GM19193 (cell line): ENCODE measurements around the gene RELN.

Experiments
- POLR2A ChIP-seq: IDR thresholded peaks from 4 replicates; pipeline ENCODE4 v1.6.1; 2011; ENCODE audit not compliant: insufficient read depth, insufficient read length; ENCODE audit errors: extremely low read depth

The RELN gene

DNA sequence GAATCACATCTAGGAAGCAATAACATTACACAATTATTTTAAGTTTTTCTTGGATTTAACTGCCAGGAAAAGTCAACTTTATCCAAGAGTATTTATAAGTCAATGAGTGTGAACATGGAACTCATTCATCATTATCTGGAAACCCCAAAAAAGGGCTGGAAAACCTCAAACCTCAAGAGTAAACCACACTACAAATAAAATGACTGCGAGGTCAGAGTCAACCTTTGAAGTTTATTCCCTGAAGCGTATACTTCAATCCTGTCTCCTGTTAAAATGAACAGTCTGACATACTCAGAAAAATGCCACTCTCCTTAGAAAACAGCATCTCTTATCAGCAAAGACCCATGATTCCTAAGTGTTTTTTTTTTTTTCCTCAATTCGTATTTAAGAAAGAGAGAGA is 86.5 kb downstream of the RELN start:
- no peak for TF ChIP-seq POLR2A

DNA sequence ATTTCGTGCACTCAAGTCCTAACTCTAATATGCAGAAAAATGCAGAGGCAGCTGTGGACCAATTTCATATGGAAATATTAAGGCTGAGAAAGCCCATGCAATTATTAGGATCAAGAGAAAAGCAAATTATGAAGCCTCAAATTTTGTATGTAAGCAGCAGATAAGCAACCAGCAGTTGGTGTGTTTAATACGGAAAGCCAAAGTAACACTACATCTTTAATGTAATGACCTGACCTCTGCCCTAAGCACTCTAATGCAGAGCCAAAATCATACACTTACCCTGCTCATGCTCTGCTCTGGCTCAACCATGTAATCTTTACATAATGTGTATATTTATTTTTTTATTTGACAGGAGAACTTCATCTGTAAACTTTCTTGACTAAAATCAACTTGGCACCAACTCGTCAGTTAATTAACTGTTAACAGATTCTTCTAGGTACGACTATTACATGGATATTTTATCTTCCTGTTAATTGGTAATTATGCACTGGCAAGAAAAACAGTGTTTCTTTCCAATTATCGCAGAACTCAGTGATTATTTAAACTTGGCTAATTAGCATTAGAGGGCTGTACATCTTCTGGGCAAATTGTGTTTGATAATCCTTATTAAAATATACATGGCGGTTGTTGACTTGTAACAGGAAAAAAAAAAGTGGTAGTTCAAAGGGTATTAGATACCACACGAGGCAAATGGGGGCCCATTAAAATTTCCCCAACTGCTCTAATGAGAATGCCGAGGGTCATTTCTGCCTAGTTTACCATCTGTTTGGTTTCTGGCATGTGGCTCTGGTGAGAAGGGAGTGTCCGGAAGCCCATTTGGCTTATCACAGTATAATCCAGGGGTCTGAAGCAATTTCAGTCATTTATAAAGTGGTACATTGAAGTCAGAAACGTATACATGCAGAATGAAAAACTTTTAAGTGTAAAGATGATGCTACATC is 94.5 kb downstream of the RELN start:
- no peak for TF ChIP-seq POLR2A

DNA sequence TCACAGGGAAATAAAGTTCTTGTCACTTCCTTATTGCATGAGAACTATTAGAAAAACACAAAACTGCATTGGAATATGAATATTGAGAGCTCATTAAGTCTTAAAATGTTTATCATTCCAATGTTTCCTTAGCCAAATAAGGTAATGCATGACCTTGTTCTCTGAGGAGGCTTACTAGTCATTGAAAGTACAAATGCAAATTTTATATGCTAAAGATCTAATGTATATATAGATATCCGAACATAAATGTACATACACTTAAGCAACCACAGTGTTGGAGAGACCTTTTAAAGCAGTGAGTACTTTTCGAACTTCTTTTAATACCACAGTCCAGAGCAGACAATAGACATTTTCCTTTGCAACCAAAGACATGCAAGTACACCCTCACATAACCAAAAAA is 96.1 kb downstream of the RELN start:
- TF ChIP-seq POLR2A: no peak

DNA sequence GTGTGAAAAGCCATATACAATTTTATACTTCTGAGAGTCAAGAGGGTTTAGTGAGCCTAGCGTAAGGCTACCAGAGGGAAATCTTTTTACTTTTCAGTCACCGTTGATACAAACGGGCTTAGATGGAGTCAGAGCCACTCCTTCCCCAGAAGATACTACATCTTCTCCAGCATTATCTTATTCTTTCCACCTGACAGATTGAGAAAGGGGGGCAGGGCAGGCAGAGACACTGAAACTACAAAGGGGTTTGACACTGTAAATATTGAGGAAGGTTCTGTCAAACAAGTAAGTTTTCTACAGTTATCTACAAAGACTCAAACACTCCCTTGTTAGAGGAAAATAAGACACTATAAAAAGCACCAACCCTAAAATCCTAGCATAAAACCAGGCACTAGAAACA is 100.0 kb downstream of the RELN start:
- no peak for TF ChIP-seq POLR2A

DNA sequence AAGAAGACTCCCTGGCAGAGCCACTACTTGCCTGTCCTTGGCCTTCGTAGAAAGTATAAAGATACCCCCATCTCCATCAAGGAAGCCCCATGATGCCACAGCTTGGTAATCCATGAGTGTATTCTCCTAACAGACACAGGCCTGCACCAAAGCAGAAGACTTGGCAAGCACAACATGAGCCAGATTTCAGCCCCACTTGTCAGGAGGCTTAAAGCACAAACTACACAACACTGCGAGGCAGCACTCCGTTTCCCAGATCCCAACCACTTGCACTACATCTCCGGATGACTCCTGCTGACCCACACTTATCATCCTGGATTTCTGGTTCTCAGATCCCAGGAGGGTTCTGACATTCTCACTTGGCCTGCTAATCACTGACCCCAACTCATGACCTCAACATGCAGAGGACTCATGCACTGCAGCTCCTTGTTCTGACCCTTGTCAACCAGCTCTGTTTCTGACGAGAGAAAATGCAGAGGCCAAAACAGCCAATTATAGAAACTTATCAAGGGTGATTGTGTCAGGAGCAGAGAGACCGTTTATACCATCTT is 100.8 kb downstream of the RELN start:
- TF ChIP-seq POLR2A: no peak

DNA sequence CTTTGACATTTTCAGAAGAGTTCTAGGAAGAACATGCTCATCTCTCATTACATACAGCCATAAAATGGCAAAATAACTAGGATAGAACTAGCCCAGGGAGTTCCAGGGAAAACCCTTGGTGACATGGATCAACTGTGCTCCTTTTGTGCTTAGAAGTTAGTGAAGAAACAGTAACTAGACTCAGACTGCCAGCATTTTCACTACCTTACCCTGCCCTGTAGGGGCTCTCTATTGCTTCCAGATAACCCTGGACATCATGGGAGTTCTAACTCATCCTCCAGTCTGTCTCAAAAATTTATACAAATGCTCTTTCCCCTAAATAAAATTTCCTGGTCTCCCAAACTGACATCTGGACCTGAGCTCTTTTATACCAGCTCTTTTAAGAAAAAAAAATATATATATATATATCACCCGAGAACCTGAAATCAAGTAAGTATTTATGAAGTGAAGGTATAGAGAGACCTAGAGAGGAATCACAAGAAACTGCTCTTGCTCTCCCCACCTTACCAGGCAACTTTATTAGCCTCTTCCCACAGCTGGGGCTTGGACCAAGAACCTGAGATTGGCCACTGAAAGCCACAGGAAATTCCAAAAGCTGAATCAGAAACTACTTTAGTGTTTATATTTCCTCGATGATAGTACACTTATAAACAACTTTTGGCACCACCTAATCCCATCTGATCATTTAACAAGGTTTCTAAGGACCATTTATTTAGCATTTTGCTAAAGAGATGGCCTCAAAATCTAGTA is 101.4 kb downstream of the RELN start:
- no peak for TF ChIP-seq POLR2A

DNA sequence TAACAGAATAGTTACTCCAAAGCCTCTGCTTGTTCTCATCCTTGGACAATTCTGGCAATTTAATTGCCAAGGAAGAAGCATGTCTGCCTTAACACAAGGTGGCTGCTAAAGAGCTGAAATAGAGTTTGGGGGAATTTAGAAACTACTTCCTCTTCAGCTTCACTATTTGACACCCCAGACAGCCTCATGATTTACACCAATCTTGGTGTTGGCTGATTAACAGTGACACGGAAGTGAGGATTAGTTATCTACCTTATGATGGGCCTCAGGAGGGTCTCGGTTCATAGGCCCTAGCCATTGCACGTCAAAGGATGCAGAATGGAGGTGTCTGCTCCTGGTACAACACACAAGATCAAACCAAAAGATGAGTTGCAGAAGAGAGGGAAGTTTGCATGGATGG is 102.4 kb downstream of the RELN start:
- TF ChIP-seq POLR2A: no peak

DNA sequence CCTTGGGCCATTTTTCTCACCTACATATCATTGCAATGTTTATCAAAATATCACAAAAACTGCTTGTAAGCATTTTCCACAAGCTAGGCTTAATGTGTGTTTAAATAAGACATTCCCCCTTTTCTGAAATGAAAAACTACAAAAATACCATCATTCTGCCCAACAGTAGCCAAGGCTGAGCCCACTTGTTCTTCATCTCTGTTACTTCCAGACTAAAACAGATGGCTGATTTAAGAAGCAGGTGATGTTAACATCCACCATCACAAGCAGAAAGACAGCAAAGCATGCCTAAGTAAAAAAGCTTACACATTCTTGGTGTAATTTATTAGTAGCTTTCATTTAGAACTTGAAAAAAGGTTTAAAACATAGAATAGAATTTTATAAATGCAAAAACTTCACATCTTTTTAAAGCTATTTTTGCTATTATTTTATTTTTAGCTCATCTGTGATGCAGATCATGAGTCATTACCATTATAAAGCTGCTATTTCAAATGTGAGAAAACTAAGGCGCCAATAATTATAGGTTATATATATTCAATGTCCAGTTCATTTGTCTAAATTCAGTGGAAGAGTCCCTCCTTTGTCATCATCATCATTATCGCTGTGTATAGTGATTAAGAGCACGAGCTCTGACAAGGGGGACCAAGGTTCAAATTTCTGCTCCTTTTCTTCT is 109.4 kb downstream of the RELN start:
- no peak for TF ChIP-seq POLR2A

GRCh38 chr7:103879411-103879810 is 110.0 kb downstream of the RELN start:
- no peak for TF ChIP-seq POLR2A

DNA sequence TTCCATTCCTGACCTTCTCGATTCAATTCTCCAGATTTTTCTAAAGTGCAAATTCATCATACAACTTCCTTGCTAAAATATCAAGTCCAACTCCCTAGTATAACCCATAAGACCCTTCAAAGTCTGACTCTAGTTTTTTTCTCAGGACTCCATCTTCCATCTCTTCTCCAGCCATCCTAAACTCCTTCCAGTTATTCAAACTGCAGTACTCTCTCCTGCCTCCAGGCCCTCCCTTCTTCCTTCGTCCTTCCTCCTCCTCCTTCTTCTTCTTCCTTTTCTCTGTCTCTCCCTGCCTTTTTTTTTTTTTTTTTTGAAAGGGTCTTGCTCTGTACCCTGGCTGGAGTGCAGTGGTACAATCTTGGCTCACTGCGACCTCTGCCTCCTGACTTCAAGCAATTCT is 111.9 kb downstream of the RELN start:
- no peak for TF ChIP-seq POLR2A

DNA sequence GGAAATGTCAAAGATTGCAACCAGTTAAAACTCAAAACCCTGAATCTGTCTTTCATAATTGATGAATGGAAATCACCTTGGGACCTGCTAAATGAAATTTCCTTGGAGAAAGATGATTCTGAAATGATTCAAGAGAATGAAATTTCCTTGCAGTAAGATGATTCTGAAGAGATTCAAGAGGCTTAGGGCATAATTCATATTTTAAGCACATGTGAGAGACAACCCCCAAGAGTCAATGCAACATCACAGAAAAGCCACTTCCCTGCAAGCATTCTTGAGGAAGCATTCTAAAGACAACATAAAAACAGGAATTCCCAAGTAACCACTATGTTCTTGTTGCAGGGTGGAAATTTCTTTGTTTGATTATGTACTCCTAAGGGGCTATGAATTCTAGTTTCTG is 113.7 kb downstream of the RELN start:
- TF ChIP-seq POLR2A: no peak

DNA sequence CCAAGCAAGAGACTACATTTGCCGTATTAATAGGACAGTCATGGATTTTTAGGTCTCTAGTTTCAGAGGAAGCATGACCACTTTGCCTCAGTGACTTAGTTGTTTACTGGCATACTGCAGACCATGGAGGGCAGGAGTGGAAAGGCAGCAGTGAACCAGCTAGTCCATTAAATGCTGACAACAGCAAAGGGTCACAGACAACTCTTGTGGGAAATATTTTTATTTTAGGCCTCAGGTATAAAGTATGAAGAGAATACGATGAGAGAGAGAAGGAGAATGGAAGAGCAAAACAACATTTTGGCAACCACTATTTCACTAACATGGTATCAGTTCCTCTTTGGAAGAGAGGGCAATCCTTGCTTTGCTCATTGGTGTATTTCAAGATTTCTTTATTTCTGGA is 118.0 kb downstream of the RELN start:
- no peak for TF ChIP-seq POLR2A

GRCh38 chr7:103870664-103871063 is 118.8 kb downstream of the RELN start:
- no peak for TF ChIP-seq POLR2A

DNA sequence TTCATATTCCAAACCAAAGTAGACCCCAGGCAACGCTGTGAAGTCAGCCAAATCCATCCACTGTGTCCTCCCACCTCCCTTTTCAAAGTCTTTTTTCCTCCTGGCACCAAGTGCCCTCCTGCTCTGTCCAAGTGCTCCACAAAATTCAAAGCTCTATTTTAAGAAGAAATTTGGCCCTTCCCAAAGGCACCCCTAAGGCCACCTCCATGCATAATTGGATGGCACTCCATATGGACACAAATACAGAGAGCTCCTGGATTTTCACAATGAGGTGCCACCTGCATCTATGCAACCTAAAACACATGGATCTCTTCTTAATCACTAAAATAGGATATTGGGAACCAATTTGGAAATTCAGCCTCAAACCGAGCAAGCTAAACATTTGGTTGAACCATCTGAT is 121.6 kb downstream of the RELN start:
- no peak for TF ChIP-seq POLR2A

DNA sequence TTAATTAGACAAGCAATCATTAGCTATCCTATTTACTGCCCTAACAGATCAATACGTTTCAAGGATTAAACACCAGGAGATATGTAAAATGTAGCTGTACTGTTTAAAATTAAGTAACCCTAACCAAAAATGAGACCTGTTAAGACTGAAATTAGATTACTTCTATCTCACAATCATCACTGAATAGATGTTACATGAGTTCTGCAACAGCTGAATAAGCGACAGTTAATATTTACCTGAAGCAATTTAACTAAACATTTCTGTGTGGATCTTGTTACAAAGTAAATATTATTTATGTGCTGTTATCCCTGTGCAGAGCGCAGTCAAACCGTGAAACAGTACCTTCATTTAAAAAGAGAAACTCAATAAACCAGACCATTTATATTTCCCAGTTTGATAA is 122.5 kb downstream of the RELN start:
- TF ChIP-seq POLR2A: no peak

- no peak for TF ChIP-seq POLR2A
Observed at GRCh38 chr7:103865442-103865841, 124.0 kb downstream of the RELN start.
